Measurements from ENCODE around the gene SCNN1G. TPM values are rescaled to one million over a fixed set of nuclear protein-coding genes. Genes with fewer than 3 reads are reported as not detected.

The SCNN1G gene
- total and polyA plus RNA-seq, 2 of the 13 experiments (the other 11 are each of a cell fraction or from before 2014, with no cell fraction given): not detected

DNA sequence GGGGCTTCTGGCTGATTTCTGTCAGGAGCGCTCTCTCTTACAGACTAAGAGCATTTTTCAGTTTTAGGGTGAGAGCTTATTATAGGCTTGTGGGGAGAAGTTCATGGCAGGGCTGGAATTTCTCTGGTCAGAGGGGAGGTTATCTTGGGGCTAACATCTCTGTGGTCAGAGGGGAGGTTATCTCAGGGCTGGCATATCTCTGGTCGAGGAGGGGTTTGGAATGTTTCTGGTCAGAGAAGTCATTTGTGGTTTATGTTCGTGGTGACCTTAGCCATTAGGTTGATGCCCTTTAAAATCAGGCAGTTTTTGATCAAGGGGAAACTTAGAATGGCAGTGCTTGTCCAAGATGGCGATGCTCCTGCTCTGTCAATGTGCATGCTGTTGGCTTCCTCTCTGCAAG, 22.5 kb upstream of the SCNN1G start (continued):
- TF ChIP-seq, protein P1, sequence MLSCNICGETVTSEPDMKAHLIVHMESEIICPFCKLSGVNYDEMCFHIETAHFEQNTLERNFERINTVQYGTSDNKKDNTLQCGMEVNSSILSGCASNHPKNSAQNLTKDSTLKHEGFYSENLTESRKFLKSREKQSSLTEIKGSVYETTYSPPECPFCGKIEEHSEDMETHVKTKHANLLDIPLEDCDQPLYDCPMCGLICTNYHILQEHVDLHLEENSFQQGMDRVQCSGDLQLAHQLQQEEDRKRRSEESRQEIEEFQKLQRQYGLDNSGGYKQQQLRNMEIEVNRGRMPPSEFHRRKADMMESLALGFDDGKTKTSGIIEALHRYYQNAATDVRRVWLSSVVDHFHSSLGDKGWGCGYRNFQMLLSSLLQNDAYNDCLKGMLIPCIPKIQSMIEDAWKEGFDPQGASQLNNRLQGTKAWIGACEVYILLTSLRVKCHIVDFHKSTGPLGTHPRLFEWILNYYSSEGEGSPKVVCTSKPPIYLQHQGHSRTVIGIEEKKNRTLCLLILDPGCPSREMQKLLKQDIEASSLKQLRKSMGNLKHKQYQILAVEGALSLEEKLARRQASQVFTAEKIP (CRISPR knock-in tag; IDR thresholded peaks at IDR 0.05; ENCODE audit: borderline replicate concordance): no peak
- TF ChIP-seq TEAD3 (CRISPR knock-in tag; optimal IDR thresholded peaks at IDR 0.05; ENCODE audit: borderline replicate concordance): no peak
- TF ChIP-seq IKZF1 (IDR thresholded peaks at IDR 0.05): no peak
- TF ChIP-seq, protein P2, sequence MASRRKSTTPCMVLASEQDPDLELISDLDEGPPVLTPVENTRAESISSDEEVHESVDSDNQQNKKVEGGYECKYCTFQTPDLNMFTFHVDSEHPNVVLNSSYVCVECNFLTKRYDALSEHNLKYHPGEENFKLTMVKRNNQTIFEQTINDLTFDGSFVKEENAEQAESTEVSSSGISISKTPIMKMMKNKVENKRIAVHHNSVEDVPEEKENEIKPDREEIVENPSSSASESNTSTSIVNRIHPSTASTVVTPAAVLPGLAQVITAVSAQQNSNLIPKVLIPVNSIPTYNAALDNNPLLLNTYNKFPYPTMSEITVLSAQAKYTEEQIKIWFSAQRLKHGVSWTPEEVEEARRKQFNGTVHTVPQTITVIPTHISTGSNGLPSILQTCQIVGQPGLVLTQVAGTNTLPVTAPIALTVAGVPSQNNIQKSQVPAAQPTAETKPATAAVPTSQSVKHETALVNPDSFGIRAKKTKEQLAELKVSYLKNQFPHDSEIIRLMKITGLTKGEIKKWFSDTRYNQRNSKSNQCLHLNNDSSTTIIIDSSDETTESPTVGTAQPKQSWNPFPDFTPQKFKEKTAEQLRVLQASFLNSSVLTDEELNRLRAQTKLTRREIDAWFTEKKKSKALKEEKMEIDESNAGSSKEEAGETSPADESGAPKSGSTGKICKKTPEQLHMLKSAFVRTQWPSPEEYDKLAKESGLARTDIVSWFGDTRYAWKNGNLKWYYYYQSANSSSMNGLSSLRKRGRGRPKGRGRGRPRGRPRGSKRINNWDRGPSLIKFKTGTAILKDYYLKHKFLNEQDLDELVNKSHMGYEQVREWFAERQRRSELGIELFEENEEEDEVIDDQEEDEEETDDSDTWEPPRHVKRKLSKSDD (CRISPR knock-in tag; IDR thresholded peaks at IDR 0.05; ENCODE audit: low read depth): no peak
- no peak for TF ChIP-seq ZNF883 (CRISPR knock-in tag; IDR thresholded peaks at IDR 0.05; ENCODE audit: not compliant biosample characterization)
- TF ChIP-seq, protein P3, sequence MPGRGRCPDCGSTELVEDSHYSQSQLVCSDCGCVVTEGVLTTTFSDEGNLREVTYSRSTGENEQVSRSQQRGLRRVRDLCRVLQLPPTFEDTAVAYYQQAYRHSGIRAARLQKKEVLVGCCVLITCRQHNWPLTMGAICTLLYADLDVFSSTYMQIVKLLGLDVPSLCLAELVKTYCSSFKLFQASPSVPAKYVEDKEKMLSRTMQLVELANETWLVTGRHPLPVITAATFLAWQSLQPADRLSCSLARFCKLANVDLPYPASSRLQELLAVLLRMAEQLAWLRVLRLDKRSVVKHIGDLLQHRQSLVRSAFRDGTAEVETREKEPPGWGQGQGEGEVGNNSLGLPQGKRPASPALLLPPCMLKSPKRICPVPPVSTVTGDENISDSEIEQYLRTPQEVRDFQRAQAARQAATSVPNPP (CRISPR knock-in tag; IDR thresholded peaks at IDR 0.05): no peak
- no peak for TF ChIP-seq BHLHE40 (IDR thresholded peaks at IDR 0.05; ENCODE audit: low read length)
- no peak for TF ChIP-seq FOXO1 (CRISPR knock-in tag; IDR thresholded peaks at IDR 0.05)

Measured in HepG2 (cell line).